Thoracic aorta (tissue), 2 donors: Measurements from ENCODE around the gene GLIPR1L1. TPM values are rescaled to one million over a fixed set of nuclear protein-coding genes. Genes with fewer than 3 reads are reported as not detected.

ENCODE experiments used
- ATAC-seq: fragments of 150-250 bp; one replicate; pipeline ENCODE4 v1.8.0; 2017; ENCODE audit warnings: low read depth; ENCODE audit not compliant: insufficient number of reproducible peaks, low FRiP score
- DNase-seq: peaks from one replicate; pipeline ENCODE4 v3.0.0-alpha.2; 2020; ENCODE audit warnings: low spot score
- H3K27ac ChIP-seq, 2 donors: fragments of 200-600 bp; sonication (generic); 1 replicate in 1 of 2; 2 replicates in 1 of 2; pipeline ENCODE4 v1.5.1; 2016; ENCODE audit warnings: mild to moderate bottlenecking in 2 of 2, moderate library complexity in 2 of 2
- H3K27me3 ChIP-seq: fragments of 200-600 bp; sonication (generic); replicated peaks from 2 replicates; pipeline ENCODE4 v1.6.0; 2016; ENCODE audit warnings: mild to moderate bottlenecking; ENCODE audit not compliant: insufficient read depth
- H3K36me3 ChIP-seq: fragments of 200-600 bp; sonication (generic); one replicate; pipeline ENCODE4 v1.5.1; 2016
- H3K4me1 ChIP-seq, 2 donors: fragments of 200-600 bp; sonication (generic); 1 replicate in 1 of 2; 2 replicates in 1 of 2; pipeline versions ENCODE4 v1.5.1 to v1.6.0; 2016; ENCODE audit warnings: low read depth in 2 of 2, mild to moderate bottlenecking in 1 of 2; ENCODE audit not compliant: control insufficient read depth in 1 of 2
- H3K4me3 ChIP-seq: fragments of 200-600 bp; sonication (generic); 2 replicates; pipeline ENCODE4 v1.5.1; 2016; ENCODE audit warnings: mild to moderate bottlenecking
- H3K9me3 ChIP-seq: fragments of 200-600 bp; sonication (generic); 2 replicates; pipeline ENCODE4 v1.5.1; 2016
- total RNA-seq, 2 donors: library from RNA; depleted of rRNA; stranded (reverse); fragments of >200 nt; gene quantifications; one replicate each; pipeline versions ENCODE4 v1.1.0 to v1.2.3, GENCODE V29; 2016
- TF ChIP-seq, protein P1 (sequence below): fragments of 200-600 bp; sonication (generic); IDR thresholded peaks from one replicate; pipeline ENCODE4 v1.5.1; 2019; ENCODE audit warnings: antibody characterized with exemption

Gene GLIPR1L1
- total RNA-seq, 2 donors from 2014 or later: not detected

DNA sequence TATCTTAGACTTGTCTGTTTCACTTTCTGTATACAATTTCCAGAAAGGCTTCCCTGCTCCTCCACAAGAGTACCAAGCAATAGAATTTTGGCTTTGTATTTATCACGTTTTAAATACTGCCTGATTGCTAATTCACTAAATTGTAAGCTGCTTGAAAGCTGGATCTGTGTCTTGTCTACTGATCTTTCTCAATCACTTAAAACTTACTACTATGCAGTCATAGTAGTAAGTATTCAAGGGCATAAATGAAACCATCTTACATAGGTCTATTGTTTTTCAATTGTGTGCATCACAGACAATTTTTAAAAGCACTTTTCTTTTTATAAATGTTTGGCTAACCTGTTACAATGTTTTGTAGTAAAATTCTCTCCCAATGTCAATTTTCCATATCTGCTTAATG lies 55.2 kb downstream of the GLIPR1L1 start:
- TF ChIP-seq, protein P1, sequence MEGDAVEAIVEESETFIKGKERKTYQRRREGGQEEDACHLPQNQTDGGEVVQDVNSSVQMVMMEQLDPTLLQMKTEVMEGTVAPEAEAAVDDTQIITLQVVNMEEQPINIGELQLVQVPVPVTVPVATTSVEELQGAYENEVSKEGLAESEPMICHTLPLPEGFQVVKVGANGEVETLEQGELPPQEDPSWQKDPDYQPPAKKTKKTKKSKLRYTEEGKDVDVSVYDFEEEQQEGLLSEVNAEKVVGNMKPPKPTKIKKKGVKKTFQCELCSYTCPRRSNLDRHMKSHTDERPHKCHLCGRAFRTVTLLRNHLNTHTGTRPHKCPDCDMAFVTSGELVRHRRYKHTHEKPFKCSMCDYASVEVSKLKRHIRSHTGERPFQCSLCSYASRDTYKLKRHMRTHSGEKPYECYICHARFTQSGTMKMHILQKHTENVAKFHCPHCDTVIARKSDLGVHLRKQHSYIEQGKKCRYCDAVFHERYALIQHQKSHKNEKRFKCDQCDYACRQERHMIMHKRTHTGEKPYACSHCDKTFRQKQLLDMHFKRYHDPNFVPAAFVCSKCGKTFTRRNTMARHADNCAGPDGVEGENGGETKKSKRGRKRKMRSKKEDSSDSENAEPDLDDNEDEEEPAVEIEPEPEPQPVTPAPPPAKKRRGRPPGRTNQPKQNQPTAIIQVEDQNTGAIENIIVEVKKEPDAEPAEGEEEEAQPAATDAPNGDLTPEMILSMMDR: no peak
- no peaks in the 10 kb centered on the region for H3K36me3 ChIP-seq
- H3K4me3 ChIP-seq: peak overlapping the region; percentile 86
- ATAC-seq: no peak
- peak overlapping the region; percentile 94 to 96 for H3K27ac ChIP-seq
- H3K9me3 ChIP-seq: no peaks in the 10 kb centered on the region
- H3K4me1 ChIP-seq: peaks cover 9 to 33% of the 10 kb centered on the region in 2 donors
- no peaks in the 10 kb centered on the region for H3K27me3 ChIP-seq
- no peak for DNase-seq

DNA sequence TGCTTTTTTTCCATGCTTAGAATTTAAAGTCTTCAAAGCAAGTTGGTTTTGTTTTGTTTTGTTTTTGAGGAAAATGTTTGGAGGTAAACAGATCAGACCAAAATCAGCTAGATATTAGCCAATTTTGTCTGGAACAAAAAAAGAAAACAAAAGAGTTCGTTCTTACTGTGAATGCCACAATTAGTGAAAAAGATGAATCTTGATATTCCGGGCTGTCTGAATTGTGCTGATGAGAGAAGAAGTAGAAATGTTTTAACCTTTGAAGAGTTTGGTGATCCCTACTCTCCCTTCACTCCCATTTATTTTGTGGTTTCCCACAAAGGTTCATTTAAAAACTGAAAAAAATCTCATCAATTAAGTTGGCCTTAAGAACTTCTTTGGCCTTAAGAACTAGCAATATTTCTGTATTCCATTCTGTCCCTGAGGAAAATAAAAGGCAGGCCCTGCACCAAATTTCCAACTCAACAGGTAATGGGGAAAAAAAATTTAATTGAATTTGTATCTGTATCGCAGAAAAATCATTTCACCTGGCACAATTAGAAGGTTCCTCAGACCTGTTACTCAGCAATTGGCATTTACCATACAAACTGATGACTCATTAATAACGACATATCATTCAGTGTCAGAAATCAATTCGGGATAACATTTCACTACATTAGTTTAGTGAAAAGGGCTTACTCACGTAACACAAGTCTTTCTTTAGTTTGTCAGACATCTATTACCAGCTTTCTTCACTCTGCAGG lies 55.9 kb downstream of the GLIPR1L1 start:
- H3K36me3 ChIP-seq: no peaks in the 10 kb centered on the region
- peak overlapping the region; percentile 94 to 96 for H3K27ac ChIP-seq
- TF ChIP-seq, protein P1: no peak
- ATAC-seq: peak; percentile 10
- H3K4me3 ChIP-seq: peak overlapping the region; percentile 86
- no peak for DNase-seq
- H3K9me3 ChIP-seq: no peaks in the 10 kb centered on the region
- H3K4me1 ChIP-seq: peaks cover 9 to 33% of the 10 kb centered on the region in 2 donors
- no peaks in the 10 kb centered on the region for H3K27me3 ChIP-seq

DNA sequence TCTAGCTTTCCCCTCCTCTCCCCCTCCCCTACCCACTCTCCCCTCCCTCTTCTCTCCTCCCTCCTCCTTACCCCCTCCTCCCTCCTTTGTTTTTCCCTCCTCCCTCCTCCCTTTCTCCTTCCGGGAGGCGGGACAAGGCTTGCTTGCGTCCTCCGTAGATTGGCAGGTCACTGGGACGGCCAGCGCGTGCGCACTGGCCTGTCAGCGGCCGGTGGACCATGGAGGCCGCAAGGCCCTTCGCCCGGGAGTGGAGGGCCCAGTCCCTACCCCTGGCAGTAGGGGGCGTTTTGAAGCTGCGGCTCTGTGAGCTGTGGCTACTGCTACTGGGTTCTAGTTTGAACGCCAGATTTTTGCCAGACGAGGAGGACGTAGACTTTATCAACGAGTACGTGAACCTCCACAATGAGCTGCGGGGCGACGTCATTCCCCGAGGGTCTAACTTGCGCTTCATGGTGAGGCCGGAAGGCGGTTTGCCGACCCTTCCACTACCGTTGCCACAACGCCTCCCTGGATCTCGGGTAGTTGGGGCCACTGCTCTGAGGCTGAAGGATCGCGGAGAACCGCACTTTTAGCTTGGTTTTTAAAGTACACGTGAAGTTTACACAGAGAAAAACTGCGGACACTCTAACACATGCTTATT lies 56.5 kb downstream of the GLIPR1L1 start, which contains the start of gene GLIPR1L2:
Gene GLIPR1L2 (plus strand): TSS at position 191 of the 640 bp plus-strand sequence. CDS start 28 bp downstream, at position 219.
- peaks cover 9 to 33% of the 10 kb centered on the region in 2 donors for H3K4me1 ChIP-seq
- DNase-seq (peak; percentile 86), ATAC-seq (peak; percentile 89)
- no peaks in the 10 kb centered on the region for H3K36me3 ChIP-seq
- no peaks in the 10 kb centered on the region for H3K27me3 ChIP-seq
- TF ChIP-seq, protein P1: peak; percentile 78
- peak within 1 kb of the TSS; percentile 94 to 96 for H3K27ac ChIP-seq
- no peaks in the 10 kb centered on the region for H3K9me3 ChIP-seq
- peak within 1 kb of the TSS; percentile 86 for H3K4me3 ChIP-seq

DNA sequence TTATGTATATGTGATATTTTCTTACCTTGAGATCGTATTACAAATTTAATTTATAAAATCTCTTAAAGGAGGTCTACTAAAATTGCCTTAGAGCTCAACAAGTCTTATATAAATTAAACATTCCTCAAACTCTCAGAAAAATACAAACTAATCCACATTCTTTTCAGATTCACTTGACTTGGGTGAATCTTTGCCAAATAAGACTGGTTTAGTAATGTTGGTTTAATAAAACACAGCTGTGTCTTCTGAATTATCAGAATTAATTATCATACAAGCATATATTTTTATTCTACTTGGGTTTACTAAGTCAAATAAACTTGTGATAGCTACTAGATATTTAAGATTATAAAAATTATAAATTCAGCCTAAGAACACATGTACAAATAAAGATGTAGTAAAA lies 69.8 kb downstream of the GLIPR1L1 start:
- H3K9me3 ChIP-seq: no peaks in the 10 kb centered on the region
- H3K4me1 ChIP-seq: peaks cover 3 to 6% of the 10 kb centered on the region in 2 donors
- TF ChIP-seq, protein P1: no peak
- DNase-seq (no peak), ATAC-seq (no peak)
- H3K27me3 ChIP-seq: no peaks in the 10 kb centered on the region
- H3K36me3 ChIP-seq: no peaks in the 10 kb centered on the region
- H3K4me3 ChIP-seq: no peak overlapping the region
- no peak overlapping the region for H3K27ac ChIP-seq

DNA sequence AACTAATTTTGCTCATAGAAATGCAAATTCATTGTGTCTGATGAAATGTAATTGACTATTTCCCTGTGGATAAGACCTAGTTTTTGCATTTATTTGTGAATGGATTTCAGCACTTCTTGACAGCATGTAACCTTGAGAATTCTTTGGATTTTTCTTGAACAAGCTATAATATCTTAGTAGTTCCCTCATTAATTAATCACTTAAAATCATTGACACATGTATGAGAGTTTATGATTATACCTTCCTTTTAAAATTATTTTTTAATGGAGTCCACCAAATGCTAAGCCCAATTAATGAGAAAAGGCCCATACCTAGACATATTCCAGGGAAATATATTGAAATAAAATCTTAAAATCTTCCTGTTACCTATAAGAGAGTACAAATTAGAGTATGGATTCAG lies 73.2 kb downstream of the GLIPR1L1 start:
- TF ChIP-seq, protein P1: no peak
- Histone ChIP-seq H3K4me3 (no peak overlapping the region), H3K36me3 (no peaks in the 10 kb centered on the region), H3K27me3 (no peaks in the 10 kb centered on the region), H3K4me1 (peaks cover 3 to 7% of the 10 kb centered on the region in 2 donors), H3K27ac (no peak overlapping the region), H3K9me3 (no peaks in the 10 kb centered on the region)
- DNase-seq: no peak
- no peak for ATAC-seq
